Vagina (tissue), 2 donors: ENCODE results near the gene ITIH6.

ENCODE experiments used
- POLR2AphosphoS5 ChIP-seq, 2 donors: sonication (generic); formaldehyde crosslinking; IDR thresholded peaks; one replicate each; pipeline ENCODE4 v1.9.0; 2017; ENCODE audit warnings: antibody characterized with exemption in 2 of 2, mild to moderate bottlenecking in 2 of 2, low read depth in 1 of 2; ENCODE audit not compliant: insufficient read depth in 1 of 2
- TF ChIP-seq, protein P1 (sequence below), 3 experiments: fragments of 450-650 bp in 2 of 3; fragments of 200-600 bp in 1 of 3; sonication (generic) in 1 of 3; IDR thresholded peaks; one replicate each; pipeline ENCODE4 v1.5.1; 2017 to 2019; ENCODE audit warnings: antibody characterized with exemption in 3 of 3, mild to moderate bottlenecking in 2 of 3, moderate library complexity in 2 of 3

DNA sequence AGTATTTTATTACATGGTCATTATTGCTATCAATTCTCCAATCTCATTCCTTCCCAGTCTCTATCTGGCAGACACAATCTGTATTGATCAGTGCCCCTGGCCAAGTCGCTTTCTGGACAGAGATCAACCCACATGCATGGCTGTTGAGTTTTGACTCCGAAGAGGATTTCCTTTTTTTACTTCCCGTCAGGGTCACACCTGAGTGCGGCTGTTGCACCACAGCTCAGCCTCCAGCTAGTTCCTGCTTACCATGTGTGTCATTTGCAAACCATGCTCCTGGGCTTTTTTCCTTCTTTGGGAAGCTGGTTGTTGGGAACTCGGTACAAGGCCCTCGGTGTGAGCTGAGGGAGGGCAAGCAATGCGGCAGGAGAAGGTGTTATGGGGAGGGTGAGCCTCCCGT lies 21.1 kb upstream of the ITIH6 start:
- TF ChIP-seq, protein P1, sequence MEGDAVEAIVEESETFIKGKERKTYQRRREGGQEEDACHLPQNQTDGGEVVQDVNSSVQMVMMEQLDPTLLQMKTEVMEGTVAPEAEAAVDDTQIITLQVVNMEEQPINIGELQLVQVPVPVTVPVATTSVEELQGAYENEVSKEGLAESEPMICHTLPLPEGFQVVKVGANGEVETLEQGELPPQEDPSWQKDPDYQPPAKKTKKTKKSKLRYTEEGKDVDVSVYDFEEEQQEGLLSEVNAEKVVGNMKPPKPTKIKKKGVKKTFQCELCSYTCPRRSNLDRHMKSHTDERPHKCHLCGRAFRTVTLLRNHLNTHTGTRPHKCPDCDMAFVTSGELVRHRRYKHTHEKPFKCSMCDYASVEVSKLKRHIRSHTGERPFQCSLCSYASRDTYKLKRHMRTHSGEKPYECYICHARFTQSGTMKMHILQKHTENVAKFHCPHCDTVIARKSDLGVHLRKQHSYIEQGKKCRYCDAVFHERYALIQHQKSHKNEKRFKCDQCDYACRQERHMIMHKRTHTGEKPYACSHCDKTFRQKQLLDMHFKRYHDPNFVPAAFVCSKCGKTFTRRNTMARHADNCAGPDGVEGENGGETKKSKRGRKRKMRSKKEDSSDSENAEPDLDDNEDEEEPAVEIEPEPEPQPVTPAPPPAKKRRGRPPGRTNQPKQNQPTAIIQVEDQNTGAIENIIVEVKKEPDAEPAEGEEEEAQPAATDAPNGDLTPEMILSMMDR (IDR thresholded peaks at IDR 0.05) = no peak
- TF ChIP-seq POLR2AphosphoS5 (IDR thresholded peaks at IDR 0.05; ENCODE audit: insufficient read depth in 1 of 2, low read depth in 1 of 2) = no peak
